Germinal center (tissue), 1 donor: ENCODE results near the gene DPAGT1.
"Not testable (repeated sequence)": the region's sequence is repeated elsewhere in the genome, so short reads cannot be mapped to it uniquely, and the experiment has no call there.

Experiments
- DNase-seq: peaks from one replicate; pipeline ENCODE4 v3.0.0; 2012; ENCODE audit warnings: mixed read lengths, low spot score

Gene DPAGT1

GRCh38 chr11:119115484-119116234 is 14.0 kb upstream of the DPAGT1 start:
- DNase-seq = no peak

DNA sequence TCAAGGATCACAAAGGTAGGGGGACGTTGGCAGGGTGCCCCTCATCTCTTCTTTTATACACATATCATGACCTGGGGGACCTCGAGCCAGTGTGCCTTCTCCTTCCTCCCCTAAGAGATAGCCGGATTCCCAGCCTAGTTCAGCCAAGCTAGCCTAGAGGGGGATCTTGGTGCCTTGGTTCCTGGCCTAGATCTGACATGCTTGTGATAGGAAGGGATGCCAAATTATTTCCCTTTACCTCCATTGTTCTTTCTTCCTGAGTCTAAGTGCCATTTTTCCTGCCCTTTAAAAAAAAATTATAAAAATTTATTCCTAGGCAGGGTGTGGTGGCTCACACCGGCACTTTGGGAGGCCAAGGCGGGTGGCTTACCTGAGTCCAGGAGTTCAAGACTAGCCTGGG is 12.7 kb upstream of the DPAGT1 start:
- DNase-seq = no peak

GRCh38 chr11:119113716-119114115 is 12.1 kb upstream of the DPAGT1 start:
- DNase-seq = no peak

DNA sequence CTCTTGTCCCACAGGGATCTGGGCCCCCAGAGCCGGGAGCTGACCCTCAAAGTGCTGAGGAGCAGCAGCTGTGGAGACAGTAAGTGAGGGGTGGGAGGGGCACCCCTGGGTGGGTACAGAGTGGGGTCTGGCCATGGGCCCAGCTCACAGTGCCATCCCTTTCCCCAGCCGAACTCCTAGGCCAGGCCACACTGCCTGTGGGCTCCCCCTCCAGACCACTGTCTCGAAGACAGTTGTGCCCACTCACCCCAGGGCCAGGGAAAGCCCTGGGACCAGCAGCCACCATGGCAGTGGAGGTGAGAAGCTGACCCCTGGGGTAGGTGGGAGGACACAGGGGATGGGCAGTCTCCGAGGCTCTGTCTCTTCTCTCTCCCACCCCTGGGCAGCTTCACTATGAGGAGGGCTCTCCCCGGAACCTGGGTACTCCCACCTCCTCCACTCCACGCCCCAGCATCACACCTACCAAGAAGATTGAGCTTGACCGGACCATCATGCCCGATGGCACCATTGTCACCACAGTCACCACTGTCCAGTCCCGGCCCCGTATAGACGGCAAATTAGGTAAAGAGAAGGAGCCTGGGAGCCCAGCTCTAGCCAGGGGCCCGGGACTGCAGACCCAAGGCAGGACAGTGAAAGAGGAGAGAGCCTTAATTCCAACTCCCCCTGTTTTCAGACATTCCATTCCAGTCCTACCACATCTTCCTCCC is 10.8 kb upstream of the DPAGT1 start:
- no peak for DNase-seq

DNA sequence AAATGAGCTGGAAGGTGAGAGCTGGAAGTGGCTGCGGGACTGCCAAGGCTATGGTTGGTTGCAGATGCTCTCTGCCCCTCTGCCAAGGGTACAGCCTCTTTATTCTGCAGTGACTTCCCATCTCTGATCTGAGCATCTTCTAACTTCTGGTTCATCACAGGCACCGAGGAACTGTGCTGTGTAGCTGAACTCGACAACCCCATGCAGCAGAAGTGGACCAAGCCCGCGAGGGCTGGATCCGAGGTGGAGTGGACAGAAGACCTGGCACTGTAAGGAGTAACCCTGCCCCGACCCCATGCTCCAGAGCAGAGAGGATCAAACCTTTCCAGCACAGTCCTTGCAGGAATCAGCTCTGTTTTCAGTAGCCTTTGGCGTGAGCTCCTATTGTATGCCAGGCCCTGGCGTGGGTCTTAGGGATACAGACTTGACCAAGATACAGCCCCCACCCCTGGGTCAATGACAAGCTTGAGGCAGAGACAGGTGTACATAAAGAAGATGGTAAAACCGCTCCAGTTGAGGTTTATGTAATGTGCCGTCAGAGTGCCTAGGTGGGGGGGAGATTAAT is 9.8 kb upstream of the DPAGT1 start:
- DNase-seq = no peak

- no peak for DNase-seq
These were observed 8.8 kb upstream of the DPAGT1 start for GRCh38 chr11:119110439-119110838.

GRCh38 chr11:119109843-119110242 is 8.2 kb upstream of the DPAGT1 start:
- DNase-seq = no peak

DNA sequence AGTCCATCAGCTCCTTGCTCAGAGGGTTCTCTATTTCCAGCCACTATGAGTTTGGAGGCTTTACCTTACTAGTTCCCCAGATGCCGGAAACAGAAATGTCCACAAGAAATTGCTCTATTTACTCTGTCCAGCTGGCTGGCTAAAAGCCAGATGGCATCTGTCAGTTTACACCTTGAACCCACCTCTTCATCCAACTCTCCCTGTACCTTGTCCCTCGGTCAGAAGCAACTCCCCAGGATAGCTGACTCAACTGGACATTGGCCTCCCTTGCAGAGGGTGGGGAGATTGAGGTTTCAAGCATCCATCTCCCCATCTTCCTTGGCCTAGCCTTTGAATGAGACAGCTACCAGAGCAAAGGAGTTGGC is 7.2 kb upstream of the DPAGT1 start:
- DNase-seq = no peak

DNA sequence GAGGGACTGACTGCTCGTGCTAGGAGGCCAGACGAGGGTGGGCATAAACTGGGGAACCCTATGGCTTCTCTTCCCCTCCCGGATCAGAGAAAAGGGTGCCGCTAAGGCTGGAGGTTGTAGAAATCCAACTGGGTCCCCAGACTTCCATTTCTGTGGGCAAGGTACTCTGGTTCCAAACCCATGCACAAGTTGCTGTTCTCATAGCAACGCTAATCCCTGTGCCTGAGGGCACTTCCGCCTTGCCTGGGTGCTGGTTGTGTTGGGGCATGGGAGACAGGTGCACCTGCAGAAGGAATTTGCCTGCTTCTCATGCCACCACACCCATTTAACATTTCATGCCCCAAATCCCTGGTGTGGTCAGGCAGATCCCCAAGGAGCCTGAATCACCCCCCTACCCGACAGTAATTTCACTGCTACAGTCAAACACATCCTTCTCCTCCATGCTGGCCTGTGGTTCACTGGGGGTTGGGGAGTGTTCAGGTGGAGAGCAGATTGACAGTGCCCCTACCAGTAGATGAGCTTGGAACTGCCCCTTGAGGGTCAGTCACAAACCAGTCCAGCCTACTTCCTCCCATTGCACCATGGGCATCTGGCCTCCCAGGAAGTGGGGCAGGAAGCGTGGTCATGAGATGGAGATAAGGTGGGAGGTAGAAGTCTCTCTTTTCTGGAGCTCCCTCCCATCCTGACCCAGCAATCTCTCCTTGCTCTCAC is 6.6 kb upstream of the DPAGT1 start:
- DNase-seq = peak; percentile 69

DNA sequence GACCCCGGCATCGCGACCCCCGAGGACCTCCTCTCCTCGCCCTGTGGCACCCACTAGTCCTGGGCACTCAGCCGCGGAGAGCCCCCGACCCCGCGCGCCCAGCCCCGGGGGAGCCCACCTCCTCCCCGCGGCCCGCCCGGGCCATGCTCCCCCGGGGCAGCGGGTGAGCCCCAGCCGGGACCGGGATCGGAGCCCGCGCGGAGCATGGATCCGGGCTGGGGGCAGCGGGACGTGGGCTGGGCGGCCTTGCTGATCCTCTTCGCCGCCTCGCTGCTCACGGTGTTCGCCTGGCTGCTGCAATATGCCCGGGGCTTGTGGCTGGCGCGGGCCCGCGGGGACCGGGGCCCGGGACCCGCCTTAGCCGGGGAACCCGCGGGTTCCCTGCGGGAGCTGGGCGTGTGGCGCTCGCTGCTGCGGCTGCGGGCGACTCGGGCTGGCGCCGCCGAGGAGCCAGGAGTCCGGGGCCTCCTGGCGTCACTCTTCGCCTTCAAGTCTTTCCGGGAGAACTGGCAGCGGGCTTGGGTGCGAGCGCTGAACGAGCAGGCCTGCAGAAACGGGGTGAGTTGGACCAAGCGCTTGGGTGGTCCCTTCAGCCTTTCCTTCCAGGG is 6.0 kb upstream of the DPAGT1 start:
- DNase-seq = peak; percentile 36

GRCh38 chr11:119106564-119107537 is 5.2 kb upstream of the DPAGT1 start, which contains the start of gene C2CD2L:
TSS of gene C2CD2L (plus strand) at chr11:119107344. CDS start at chr11:119107742, 398 bp downstream.
- DNase-seq = peak; percentile 93

DNA sequence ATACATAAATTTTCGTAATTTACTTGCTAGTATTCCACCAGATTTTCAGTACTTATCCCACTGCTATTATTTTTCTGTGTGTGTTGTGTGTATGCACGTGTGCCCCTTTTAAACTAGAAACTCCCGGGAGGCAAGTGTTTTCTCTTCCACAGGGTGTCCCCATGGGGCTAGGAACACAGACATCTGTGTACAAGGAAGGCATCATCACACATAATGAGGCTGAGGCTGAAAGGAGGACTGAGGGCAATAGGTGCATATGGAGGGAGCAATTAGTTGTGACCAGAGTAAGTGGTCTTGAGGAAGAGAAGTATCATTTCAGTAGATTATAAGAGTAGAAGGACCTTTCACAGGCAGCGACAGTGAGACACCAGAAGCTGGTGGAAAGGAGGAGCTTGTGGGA is 2.1 kb upstream of the DPAGT1 start:
- no peak for DNase-seq

DNA sequence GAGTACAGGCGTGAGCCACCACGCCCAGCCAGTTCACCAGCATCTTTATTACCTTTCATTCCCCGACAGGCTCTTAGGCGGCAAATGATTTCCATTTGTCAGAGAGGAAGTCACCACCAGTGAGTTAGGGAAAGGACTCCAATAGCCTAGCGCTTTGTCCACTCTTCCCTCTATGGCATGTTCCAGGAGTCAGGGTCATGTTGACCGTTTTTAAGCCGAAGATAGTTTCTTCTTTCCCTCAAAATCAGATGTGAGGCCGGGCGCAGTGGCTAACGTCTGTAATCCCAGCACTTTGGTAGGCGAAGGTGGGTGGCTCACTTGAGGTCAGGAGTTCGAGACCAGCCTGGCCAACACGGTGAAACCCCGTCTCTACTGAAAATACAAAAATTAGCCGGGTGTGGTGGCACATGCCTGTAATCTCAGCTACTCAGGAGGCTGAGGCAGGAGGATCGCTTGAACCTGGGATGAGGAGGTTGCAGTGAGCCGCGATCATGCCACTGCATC is 1.6 kb upstream of the DPAGT1 start:
- DNase-seq = not testable (repeated sequence)

DNA sequence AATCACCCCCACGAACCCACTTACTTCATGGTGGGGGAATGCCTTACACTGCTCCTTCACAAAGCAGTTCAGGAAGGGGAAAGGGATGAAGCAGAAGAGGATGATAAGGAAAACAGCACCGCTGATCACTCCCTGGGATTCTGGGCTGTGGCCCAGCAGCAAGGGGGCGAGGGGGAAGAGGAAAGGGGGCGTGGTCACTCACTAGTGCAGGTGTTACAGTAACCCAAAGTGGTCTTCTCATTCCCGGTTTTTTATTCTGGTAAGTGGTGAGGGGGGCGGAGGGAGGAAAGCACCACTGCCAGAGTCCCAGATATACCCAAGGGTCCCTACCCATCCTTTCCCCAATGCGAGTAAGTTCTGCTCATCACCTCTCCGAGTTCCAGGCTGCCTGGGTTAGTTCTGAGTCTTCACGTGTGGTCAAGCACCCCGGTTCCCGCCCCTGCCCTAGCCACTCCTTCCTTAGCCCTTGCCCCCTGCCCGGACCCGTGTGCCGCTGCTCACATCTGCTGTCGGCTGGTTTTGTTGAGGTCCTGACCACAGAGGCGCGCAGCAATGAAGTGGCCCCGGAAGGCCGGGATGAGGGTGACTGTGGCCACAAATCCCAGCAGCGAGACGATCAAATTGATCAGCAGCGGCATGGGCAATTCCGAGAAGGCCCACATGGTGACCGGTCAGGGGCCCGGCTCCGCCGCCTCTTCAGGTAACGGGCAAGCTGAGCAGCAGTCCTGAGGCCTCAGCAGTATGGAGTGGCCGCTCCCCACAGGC is 477 bp downstream of the DPAGT1 start:
- no peak for DNase-seq

GRCh38 chr11:119100246-119100970 is 1.2 kb downstream of the DPAGT1 start:
- no peak for DNase-seq

DNA sequence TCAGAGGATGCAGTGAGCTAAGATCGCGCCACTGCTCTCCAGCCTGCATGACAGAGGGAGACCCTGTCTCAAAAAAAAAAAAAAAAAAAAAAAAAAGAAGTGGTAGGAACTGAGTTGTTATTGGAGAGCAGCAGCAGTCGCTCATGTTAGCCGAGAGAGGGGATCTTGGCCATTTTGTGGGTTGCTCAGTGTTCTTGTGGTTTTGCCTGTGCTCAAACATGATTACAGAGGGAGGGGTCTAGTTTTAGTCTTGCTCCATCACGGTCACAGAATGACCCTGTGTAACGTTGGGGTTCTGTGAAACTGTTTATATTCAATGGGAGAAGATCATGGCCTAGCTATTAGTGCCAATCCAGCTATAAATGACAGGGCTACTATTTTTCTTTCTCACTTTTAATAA is 1.9 kb downstream of the DPAGT1 start:
- no peak for DNase-seq

- peak; percentile 100 for DNase-seq
These were observed 6.4 kb downstream of the DPAGT1 start for GRCh38 chr11:119095066-119095880.

DNA sequence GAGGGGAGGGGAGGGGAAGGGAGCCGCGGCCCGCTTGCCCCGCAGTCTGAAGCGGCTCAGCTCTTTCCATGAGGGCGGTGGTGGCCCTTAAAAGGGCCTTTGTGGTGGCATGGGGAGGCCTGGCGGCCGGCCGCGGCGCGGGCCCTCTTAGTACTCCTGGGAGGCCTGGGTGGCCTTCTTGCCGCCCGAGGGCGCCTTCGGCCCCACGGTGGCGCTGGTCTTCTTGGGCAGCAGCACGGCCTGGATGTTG is 6.9 kb downstream of the DPAGT1 start:
- no peak for DNase-seq
